ENCODE results near the gene CAVIN1. TPM values are rescaled to one million over a fixed set of nuclear protein-coding genes. Genes with fewer than 3 reads are reported as not detected.
A peak's percentile ranks its signal among the peaks of the same experiment; 100 is the strongest.
"Not testable (repeated sequence)": the region's sequence is repeated elsewhere in the genome, so short reads cannot be mapped to it uniquely, and the experiment has no call there.

The CAVIN1 gene
- 346 and 373 TPM in 2 replicates for total RNA-seq
- 425 TPM for polyA plus RNA-seq (2012)

- DNase-seq (ENCODE audit: low read depth), result peak; percentile 100
Measured at GRCh38 chr17:42422958-42423712, at the start of gene CAVIN1. Gene CAVIN1, minus strand, starts transcription at chr17:42423256. Its CDS starts 159 bp downstream, at chr17:42423097.

GRCh38 chr17:42467889-42468288, 44.8 kb upstream of the CAVIN1 start:
- DNase-seq (ENCODE audit: low read depth), result no peak

GRCh38 chr17:42463976-42464400, 40.9 kb upstream of the CAVIN1 start:
- DNase-seq (ENCODE audit: low read depth), result no peak

GRCh38 chr17:42460371-42460770, 37.3 kb upstream of the CAVIN1 start:
- peak; percentile 68 for DNase-seq (ENCODE audit: low read depth)

- peak; percentile 62 for DNase-seq (ENCODE audit: low read depth)
Measured at GRCh38 chr17:42459801-42460281, 36.8 kb upstream of the CAVIN1 start.

- peak; percentile 51 for DNase-seq (ENCODE audit: low read depth)
Measured at GRCh38 chr17:42459256-42459800, 36.3 kb upstream of the CAVIN1 start.

- DNase-seq (ENCODE audit: low read depth), result peak; percentile 89
Measured at GRCh38 chr17:42458497-42459255, 35.6 kb upstream of the CAVIN1 start, which contains the start of gene ATP6V0A1. Gene ATP6V0A1, plus strand, starts transcription at chr17:42458878. Its CDS starts 2,017 bp downstream, at chr17:42460895.

GRCh38 chr17:42457107-42457792, 34.2 kb upstream of the CAVIN1 start:
- no peak for DNase-seq (ENCODE audit: low read depth)

- peak; percentile 78 for DNase-seq (ENCODE audit: low read depth)
Measured at GRCh38 chr17:42456223-42457106, 33.4 kb upstream of the CAVIN1 start.

- not testable (repeated sequence) for DNase-seq (ENCODE audit: low read depth)
Measured at GRCh38 chr17:42454987-42455386, 31.9 kb upstream of the CAVIN1 start.

- DNase-seq (ENCODE audit: low read depth), result no peak
Measured at GRCh38 chr17:42453439-42453838, 30.4 kb upstream of the CAVIN1 start.

- DNase-seq (ENCODE audit: low read depth), result not testable (repeated sequence)
Measured at GRCh38 chr17:42451270-42451669, 28.2 kb upstream of the CAVIN1 start.

- DNase-seq (ENCODE audit: low read depth), result not testable (repeated sequence)
Measured at GRCh38 chr17:42449838-42450237, 26.8 kb upstream of the CAVIN1 start.

GRCh38 chr17:42449176-42449575, 26.1 kb upstream of the CAVIN1 start:
- not testable (repeated sequence) for DNase-seq (ENCODE audit: low read depth)

GRCh38 chr17:42442196-42442565, 19.1 kb upstream of the CAVIN1 start:
- no peak for DNase-seq (ENCODE audit: low read depth)

- DNase-seq (ENCODE audit: low read depth), result no peak
Measured at GRCh38 chr17:42441371-42442195, 18.5 kb upstream of the CAVIN1 start.

GRCh38 chr17:42438600-42439567, 15.8 kb upstream of the CAVIN1 start:
- DNase-seq (ENCODE audit: low read depth), result no peak

GRCh38 chr17:42436391-42436790, 13.3 kb upstream of the CAVIN1 start:
- peak; percentile 79 for DNase-seq (ENCODE audit: low read depth)
